EH (cell line): ENCODE data around the gene NISCH.

Source experiments
- DNase-seq: peaks from one replicate; pipeline ENCODE4 v3.0.0-alpha.2; 2015; ENCODE audit warnings: low read depth

The NISCH gene

GRCh38 chr3:52537726-52538421 is 82.5 kb downstream of the NISCH start:
- no peak for DNase-seq

GRCh38 chr3:52539010-52539653 is 83.7 kb downstream of the NISCH start:
- DNase-seq, result no peak

GRCh38 chr3:52541050-52541449 is 85.6 kb downstream of the NISCH start:
- DNase-seq, result no peak
